NB4 (cell line): ENCODE results near the gene UBE2M.

Experiments used
- CTCF ChIP-seq: IDR thresholded peaks from one replicate; pipeline ENCODE4 v1.5.1; 2012; ENCODE audit warnings: low read depth, low read length
- MYC ChIP-seq: IDR thresholded peaks from 2 replicates; pipeline ENCODE4 v1.6.1; 2011; ENCODE audit warnings: low read depth, low read length
- POLR2A ChIP-seq: IDR thresholded peaks from 2 replicates; pipeline ENCODE4 v1.6.1; 2011; ENCODE audit warnings: mild to moderate bottlenecking; ENCODE audit not compliant: insufficient read length; ENCODE audit errors: extremely low read depth

DNA sequence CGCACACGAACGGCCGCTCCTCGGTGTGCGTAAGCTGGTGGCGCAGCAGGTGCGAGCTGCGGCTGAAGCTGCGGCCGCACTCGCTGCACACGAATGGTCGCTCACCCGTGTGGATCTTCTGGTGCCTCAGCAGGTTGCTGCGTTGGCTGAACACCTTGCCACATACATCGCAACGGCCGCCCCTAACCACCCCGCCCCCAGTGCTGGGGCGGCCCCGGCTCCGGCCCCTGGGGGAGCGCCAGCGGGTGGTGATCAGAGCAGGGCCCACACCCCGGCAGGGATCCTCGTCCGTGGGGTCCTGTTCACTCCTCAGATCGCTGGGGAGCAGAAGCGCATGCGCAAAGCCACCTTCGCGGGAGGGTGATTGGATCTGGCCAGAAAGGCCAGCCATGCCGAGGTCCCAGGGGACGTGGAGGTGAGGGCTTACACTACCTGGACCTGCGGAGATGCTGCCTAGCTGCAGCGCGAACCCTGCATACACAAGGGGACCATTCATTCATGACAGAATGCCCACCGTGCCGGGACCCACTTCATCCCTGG lies 4.7 kb upstream of the UBE2M start:
- TF ChIP-seq CTCF (no peak), POLR2A (no peak), MYC (no peak)
